ENCODE measurements around the gene PPP1R3G. TPM values are rescaled to one million over a fixed set of nuclear protein-coding genes. Genes with fewer than 3 reads are reported as not detected.

The PPP1R3G gene
- polyA plus RNA-seq, 2 of the 4 experiments (the other 2 are of a cell fraction), result 0.21 to 0.72 TPM

DNA sequence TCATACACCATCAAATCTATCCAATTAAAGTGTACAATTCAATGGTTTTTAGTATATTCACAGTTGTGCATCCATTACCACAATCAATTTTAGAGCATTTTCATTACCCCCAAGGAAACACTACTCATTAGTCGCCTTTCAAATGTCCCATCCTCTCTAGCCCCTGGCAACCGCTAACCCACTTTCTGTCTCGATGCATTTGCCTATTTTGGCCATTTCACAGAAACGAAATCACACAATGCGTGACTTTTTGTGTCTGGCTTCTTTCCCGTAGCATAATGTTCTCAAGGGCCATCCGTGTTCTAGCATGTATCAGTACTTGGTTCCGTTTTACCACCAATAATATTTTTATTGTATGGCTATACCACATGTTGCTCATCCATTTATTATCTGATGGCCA, 51.7 kb downstream of the PPP1R3G start:
- DNase-seq (ENCODE audit: low read depth in 1 of 2, low spot score in 1 of 2) (no peak), ATAC-seq (no peak), FAIRE-seq (no peak)
- no peak for TF ChIP-seq NFE2L2 (conservative IDR thresholded peaks at IDR 0.05; ENCODE audit: low read length)
- TF ChIP-seq, protein P1, sequence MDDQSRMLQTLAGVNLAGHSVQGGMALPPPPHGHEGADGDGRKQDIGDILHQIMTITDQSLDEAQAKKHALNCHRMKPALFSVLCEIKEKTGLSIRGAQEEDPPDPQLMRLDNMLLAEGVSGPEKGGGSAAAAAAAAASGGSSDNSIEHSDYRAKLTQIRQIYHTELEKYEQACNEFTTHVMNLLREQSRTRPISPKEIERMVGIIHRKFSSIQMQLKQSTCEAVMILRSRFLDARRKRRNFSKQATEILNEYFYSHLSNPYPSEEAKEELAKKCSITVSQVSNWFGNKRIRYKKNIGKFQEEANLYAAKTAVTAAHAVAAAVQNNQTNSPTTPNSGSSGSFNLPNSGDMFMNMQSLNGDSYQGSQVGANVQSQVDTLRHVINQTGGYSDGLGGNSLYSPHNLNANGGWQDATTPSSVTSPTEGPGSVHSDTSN (IDR thresholded peaks at IDR 0.05), result no peak
- TF ChIP-seq EHF (CRISPR knock-in tag; IDR thresholded peaks at IDR 0.05), result no peak
- no peak for TF ChIP-seq CHD4 (IDR thresholded peaks at IDR 0.05; ENCODE audit: borderline replicate concordance)
- TF ChIP-seq CBX2 (IDR thresholded peaks at IDR 0.05; ENCODE audit: borderline replicate concordance, low read depth), result no peak
- no peak for TF ChIP-seq HDAC2 (IDR thresholded peaks at IDR 0.05)
- no peak for TF ChIP-seq ZSCAN20 (CRISPR knock-in tag; IDR thresholded peaks at IDR 0.05)
- TF ChIP-seq KDM5A (IDR thresholded peaks at IDR 0.05), result no peak
- TF ChIP-seq EP300 (IDR thresholded peaks at IDR 0.05), result no peak
- TF ChIP-seq NPAS2 (CRISPR knock-in tag; IDR thresholded peaks at IDR 0.05; ENCODE audit: borderline replicate concordance), result no peak
- TF ChIP-seq SREBF2 (IDR thresholded peaks at IDR 0.05), result no peak
- no peak for TF ChIP-seq ZFP36 (IDR thresholded peaks at IDR 0.05; ENCODE audit: borderline replicate concordance, partially characterized antibody)
- no peak for TF ChIP-seq CHD2 (IDR thresholded peaks at IDR 0.05; ENCODE audit: low read length, partially characterized antibody)
- no peak for TF ChIP-seq HEYL (CRISPR knock-in tag; IDR thresholded peaks at IDR 0.05)
- TF ChIP-seq, protein P2, sequence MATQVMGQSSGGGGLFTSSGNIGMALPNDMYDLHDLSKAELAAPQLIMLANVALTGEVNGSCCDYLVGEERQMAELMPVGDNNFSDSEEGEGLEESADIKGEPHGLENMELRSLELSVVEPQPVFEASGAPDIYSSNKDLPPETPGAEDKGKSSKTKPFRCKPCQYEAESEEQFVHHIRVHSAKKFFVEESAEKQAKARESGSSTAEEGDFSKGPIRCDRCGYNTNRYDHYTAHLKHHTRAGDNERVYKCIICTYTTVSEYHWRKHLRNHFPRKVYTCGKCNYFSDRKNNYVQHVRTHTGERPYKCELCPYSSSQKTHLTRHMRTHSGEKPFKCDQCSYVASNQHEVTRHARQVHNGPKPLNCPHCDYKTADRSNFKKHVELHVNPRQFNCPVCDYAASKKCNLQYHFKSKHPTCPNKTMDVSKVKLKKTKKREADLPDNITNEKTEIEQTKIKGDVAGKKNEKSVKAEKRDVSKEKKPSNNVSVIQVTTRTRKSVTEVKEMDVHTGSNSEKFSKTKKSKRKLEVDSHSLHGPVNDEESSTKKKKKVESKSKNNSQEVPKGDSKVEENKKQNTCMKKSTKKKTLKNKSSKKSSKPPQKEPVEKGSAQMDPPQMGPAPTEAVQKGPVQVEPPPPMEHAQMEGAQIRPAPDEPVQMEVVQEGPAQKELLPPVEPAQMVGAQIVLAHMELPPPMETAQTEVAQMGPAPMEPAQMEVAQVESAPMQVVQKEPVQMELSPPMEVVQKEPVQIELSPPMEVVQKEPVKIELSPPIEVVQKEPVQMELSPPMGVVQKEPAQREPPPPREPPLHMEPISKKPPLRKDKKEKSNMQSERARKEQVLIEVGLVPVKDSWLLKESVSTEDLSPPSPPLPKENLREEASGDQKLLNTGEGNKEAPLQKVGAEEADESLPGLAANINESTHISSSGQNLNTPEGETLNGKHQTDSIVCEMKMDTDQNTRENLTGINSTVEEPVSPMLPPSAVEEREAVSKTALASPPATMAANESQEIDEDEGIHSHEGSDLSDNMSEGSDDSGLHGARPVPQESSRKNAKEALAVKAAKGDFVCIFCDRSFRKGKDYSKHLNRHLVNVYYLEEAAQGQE (IDR thresholded peaks at IDR 0.05), result no peak
- no peak for TF ChIP-seq MAZ (IDR thresholded peaks at IDR 0.05; ENCODE audit: borderline replicate concordance, low read depth, low read length)
- TF ChIP-seq, protein P3, sequence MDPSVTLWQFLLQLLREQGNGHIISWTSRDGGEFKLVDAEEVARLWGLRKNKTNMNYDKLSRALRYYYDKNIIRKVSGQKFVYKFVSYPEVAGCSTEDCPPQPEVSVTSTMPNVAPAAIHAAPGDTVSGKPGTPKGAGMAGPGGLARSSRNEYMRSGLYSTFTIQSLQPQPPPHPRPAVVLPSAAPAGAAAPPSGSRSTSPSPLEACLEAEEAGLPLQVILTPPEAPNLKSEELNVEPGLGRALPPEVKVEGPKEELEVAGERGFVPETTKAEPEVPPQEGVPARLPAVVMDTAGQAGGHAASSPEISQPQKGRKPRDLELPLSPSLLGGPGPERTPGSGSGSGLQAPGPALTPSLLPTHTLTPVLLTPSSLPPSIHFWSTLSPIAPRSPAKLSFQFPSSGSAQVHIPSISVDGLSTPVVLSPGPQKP (IDR thresholded peaks at IDR 0.05; ENCODE audit: low read depth, low read length), result no peak
- no peak for TF ChIP-seq JUN (IDR thresholded peaks at IDR 0.05)
- TF ChIP-seq, protein P4, sequence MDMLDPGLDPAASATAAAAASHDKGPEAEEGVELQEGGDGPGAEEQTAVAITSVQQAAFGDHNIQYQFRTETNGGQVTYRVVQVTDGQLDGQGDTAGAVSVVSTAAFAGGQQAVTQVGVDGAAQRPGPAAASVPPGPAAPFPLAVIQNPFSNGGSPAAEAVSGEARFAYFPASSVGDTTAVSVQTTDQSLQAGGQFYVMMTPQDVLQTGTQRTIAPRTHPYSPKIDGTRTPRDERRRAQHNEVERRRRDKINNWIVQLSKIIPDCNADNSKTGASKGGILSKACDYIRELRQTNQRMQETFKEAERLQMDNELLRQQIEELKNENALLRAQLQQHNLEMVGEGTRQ (IDR thresholded peaks at IDR 0.05), result no peak
- no peak for TF ChIP-seq MYC (IDR thresholded peaks at IDR 0.05; ENCODE audit: borderline replicate concordance, low read length)
- Histone ChIP-seq H3K9me3 (no peaks in the 10 kb centered on the region), H3K27ac (no peak overlapping the region), H3K4me1 (no peaks in the 10 kb centered on the region), H3K4me3 (no peak overlapping the region), H3K4me2 (no peak overlapping the region)
- 91% methylated on average over 8 of the region's 8 CpGs for WGBS (ENCODE audit: missing lambda C conversion rate)
- CTCF ChIA-PET, result no interaction called here
- POLR2A ChIA-PET, result no interaction called here

Other genes starting within 250 kb of the PPP1R3G start
- gene RPP40, start 81.3 kb upstream of the PPP1R3G start, polyA plus RNA-seq (2011; rRNA removed), result 15.8 and 17.8 TPM in 2 replicates
- gene RPP40, start 81.3 kb upstream of the PPP1R3G start, polyA plus RNA-seq (2017; fragmentation: RNase III; extraction: RNeasy Plus Mini Kit Qiagen cat#74134 plus additional on column Dnase treatment), result 33.9 to 39.1 TPM (median 35.0 TPM) in 3 replicates
- gene LYRM4, start 175.6 kb downstream of the PPP1R3G start, polyA plus RNA-seq (2011; rRNA removed), result 43.3 and 47.6 TPM in 2 replicates
- 24.4 to 26.0 TPM (median 25.6 TPM) in 3 replicates for gene LYRM4, start 175.6 kb downstream of the PPP1R3G start, polyA plus RNA-seq (2017; fragmentation: RNase III; extraction: RNeasy Plus Mini Kit Qiagen cat#74134 plus additional on column Dnase treatment)
- 17.5 and 17.9 TPM in 2 replicates for gene FARS2, start 176.2 kb downstream of the PPP1R3G start, polyA plus RNA-seq (2011; rRNA removed)
- 12.6 to 13.6 TPM (median 12.9 TPM) in 3 replicates for gene FARS2, start 176.2 kb downstream of the PPP1R3G start, polyA plus RNA-seq (2017; fragmentation: RNase III; extraction: RNeasy Plus Mini Kit Qiagen cat#74134 plus additional on column Dnase treatment)